Skin epidermis (tissue), 12 donors: ENCODE results near the gene GMFB.
A peak's percentile ranks its signal among the peaks of the same experiment; 100 is the strongest.
"Not testable (repeated sequence)": the region's sequence is repeated elsewhere in the genome, so short reads cannot be mapped to it uniquely, and the experiment has no call there.

Source experiments
- H3K27ac ChIP-seq, 21 experiments: fragments of 200-600 bp; sonication (generic) in 11 of 21; one replicate each; pipeline ENCODE4 v1.5.0; 2020; ENCODE audit warnings: mild to moderate bottlenecking in 3 of 21, inconsistent platforms in 2 of 21, moderate library complexity in 2 of 21
- H3K4me3 ChIP-seq, 7 experiments: fragments of 200-600 bp; sonication (generic) in 2 of 7; one replicate each; pipeline ENCODE4 v1.5.0; 2020; ENCODE audit warnings: inconsistent platforms in 2 of 7, mild to moderate bottlenecking in 2 of 7, moderate library complexity in 1 of 7

GMFB gene

GRCh38 chr14:54467280-54467679, 21.5 kb downstream of the GMFB start:
- H3K27ac ChIP-seq = no peak overlapping the region
- no peak overlapping the region for H3K4me3 ChIP-seq

- H3K4me3 ChIP-seq = no peak overlapping the region
- H3K27ac ChIP-seq = no peak overlapping the region
Measured at GRCh38 chr14:54465654-54466053, 23.1 kb downstream of the GMFB start.

DNA sequence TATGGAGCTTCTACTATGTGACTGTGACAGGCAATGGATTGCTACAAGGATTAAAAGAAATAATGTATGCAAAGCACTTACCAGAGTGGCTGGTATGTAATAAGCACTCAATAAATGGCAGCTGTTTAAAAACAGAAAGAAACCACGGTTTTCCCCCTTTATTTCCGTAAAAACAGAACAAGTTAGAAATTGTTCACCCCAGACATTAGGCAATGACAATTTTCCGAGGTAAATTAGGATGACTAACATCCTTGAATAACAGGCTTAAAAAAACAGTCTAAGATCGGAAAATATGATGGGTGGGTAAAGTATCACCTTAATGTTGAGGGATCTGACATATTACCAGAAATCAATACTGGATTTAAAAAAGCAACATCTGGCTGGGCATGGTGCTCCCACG, 26.7 kb downstream of the GMFB start:
- Histone ChIP-seq H3K27ac (no peak overlapping the region), H3K4me3 (no peak overlapping the region)

GRCh38 chr14:54459106-54459505, 29.7 kb downstream of the GMFB start:
- Histone ChIP-seq H3K4me3 (no peak overlapping the region), H3K27ac (no peak overlapping the region)

- H3K27ac ChIP-seq, H3K4me3 ChIP-seq: not testable (repeated sequence)
Measured at GRCh38 chr14:54458536-54458935, 30.2 kb downstream of the GMFB start.

- Histone ChIP-seq H3K4me3 (no peak overlapping the region), H3K27ac (no peak overlapping the region)
Measured at GRCh38 chr14:54457609-54457996, 31.2 kb downstream of the GMFB start.

GRCh38 chr14:54456820-54457608, 31.8 kb downstream of the GMFB start:
- H3K27ac ChIP-seq, H3K4me3 ChIP-seq: not testable (repeated sequence)

DNA sequence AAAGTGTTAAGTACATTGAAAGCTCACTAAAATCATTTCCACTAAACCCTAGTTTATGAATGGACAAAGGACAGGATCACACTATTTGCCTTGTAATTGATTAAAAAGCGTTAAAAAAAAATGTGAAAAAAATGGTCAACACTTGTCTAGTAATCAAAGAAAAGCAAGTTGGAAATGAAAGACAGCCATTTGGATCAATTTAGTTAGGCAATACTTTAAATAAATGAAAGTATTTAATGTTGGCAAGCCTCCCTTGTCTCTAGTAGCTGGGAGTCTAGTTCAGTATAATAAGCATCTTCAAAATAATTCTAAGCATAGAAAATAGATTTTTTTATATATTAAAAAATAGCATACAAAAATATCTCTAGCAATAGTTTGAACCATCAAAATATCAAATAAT, 33.4 kb downstream of the GMFB start:
- H3K4me3 ChIP-seq = no peak overlapping the region
- no peak overlapping the region for H3K27ac ChIP-seq

DNA sequence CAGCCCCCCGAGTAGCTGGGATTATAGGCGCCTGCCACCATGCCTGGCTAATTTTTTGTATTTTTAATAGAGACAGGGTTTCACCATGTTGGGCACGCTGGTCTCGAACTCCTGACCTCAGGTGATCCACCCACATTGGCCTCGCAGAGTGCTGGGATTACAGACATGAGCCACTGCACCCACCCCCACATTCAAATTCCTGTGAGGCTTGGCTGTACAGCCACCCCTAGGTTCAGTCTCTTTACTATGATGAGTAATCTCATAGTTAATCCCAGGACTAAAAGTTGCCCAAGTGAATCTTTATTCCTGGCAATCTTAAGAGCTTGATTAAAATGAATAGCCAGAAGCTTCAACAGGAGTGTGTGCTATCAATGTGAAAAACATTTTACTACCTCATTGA, 34.8 kb downstream of the GMFB start:
- H3K4me3 ChIP-seq, H3K27ac ChIP-seq: not testable (repeated sequence)

DNA sequence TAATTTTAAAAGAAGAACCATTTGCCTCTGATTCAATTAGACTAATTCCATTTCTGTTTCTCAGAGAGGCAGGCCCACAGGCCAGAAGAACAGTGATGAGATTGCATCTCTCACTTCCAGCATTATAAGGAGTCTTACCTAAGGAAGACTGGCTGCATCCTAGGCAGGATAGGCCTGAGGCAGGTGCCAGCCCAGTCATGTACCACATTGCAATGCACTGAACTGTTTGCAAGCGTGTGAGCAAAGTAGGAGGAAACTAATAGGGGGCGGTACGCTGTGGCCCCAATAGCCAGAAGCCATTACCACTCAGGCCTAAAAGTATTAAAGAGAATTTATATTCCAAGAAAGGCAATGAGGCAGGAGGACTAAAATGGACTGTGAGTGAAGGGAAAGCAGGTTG, 35.5 kb downstream of the GMFB start:
- H3K4me3 ChIP-seq = no peak overlapping the region
- H3K27ac ChIP-seq = no peak overlapping the region

GRCh38 chr14:54451961-54452360, 36.8 kb downstream of the GMFB start:
- no peak overlapping the region for H3K4me3 ChIP-seq
- H3K27ac ChIP-seq = no peak overlapping the region

DNA sequence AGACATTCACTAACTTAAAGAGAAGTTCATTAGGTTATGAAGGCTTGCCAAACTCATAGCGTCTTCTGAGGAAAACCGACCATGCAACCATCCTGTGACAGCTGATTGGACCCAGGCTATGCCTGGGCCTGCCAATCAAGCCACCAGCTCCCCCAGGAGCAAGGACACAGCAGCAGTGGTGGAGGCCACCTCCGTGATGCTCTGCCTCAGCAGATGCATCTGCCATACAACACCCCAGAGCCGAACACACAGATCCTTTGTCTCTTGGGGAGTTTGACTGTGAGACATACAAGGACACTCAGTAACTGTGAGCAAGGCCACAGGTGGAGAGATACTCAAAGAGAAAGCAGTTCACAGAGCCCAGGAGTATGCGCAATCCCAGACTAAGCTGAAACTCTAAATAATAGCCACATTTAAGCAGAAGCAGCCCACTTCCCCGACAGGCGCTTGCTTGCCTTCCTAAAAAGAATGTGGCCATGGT, 37.6 kb downstream of the GMFB start:
- peak overlapping the region in 2 of 21 experiments; percentile 16 to 64 for H3K27ac ChIP-seq
- no peak overlapping the region for H3K4me3 ChIP-seq

GRCh38 chr14:54450535-54450934, 38.2 kb downstream of the GMFB start:
- peak overlapping the region in 4 of 21 experiments; percentile 16 to 64 (median 34) for H3K27ac ChIP-seq
- H3K4me3 ChIP-seq = no peak overlapping the region

DNA sequence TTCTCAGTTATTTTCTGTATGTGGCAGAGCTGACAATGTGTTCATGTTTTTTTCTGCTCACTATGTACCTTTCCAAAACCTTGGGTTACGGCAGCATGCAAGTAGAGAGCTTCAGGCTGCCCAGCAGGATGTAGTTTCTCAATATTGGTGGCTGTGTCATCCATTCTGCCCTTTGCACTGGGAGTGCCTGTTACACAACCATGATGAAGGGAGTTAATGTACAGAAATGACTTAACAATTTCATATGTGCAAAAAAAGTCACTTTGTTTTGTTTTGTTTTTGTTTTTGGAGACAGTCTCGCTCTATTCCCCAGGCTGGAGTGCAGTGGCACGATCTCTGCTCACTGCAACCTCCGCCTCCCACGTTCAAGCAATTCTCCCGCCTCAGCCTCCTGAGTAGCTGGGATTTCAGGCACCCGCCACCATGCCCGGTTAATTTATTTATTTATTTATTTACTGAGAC, 41.5 kb downstream of the GMFB start:
- H3K27ac ChIP-seq = peak overlapping the region in 3 of 21 experiments; percentile 12 to 32 (median 29)

GRCh38 chr14:54446161-54446693, 42.6 kb downstream of the GMFB start:
- Histone ChIP-seq H3K27ac (peak overlapping the region in 6 of 21 experiments; percentile 2 to 60 (median 12)), H3K4me3 (no peak overlapping the region)

More for the DNA sequence above, 41.5 kb downstream of the GMFB start:
- no peak overlapping the region for H3K4me3 ChIP-seq

- Histone ChIP-seq H3K27ac (peak overlapping the region in 2 of 21 experiments; percentile 18 to 39), H3K4me3 (no peak overlapping the region)
Measured at GRCh38 chr14:54444681-54445080, 44.1 kb downstream of the GMFB start.

GRCh38 chr14:54443981-54444380, 44.8 kb downstream of the GMFB start:
- Histone ChIP-seq H3K27ac (peak overlapping the region in 2 of 21 experiments; percentile 18 to 39), H3K4me3 (no peak overlapping the region)

GRCh38 chr14:54442961-54443360, 45.8 kb downstream of the GMFB start:
- H3K4me3 ChIP-seq, H3K27ac ChIP-seq: not testable (repeated sequence)

DNA sequence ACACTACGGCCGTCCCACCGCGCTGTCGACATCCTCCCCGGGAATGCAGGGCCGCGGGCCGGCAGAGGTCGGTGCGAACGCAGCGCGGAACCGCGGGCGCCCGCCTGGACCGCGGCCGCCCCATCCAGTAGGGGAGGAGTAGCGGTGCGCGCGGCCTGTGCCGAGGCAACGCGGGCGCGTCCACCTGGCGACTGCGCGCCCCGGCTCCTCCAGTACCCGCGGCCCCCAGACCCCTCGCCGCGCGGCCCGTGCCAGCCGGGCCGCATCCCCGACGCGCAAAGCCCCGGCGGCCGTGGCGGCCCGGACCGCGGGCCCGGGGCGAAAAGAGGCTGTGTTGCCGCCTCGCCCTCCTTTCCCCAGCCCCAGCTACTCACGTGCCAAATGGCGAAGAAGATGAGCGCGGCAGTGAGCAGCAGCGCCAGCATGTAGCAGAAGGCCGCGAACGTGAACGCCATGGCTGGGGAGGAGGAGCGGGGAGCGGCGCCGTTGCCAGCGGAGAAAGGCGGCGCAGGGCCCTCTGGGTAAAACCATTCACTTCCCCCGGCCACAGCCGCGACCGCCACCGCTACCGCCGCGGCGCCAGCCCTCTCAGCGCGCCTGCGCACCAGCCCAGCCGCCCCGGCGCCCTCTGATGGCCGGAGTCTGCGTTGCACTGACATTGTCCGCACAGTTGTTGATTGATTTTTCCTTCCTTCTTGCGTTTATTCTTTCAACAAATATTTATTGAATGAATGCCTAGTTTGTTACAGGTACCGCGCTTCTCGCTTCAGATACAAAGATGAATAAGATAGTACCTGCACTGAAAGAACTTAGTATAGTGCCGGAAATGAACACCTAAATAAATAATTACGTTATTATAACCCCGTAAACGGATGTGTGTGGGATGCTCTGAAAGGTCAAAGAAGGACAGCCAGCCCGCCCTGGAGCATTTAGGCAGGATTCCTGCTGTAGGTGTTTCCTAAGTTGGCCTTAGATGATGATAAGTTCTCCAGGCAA, 47.6 kb downstream of the GMFB start, which contains the start of gene CNIH1:
Gene CNIH1 (minus strand): TSS at position 502 of the 996 bp plus-strand sequence. CDS start 47 bp downstream, at position 455.
- H3K27ac ChIP-seq = peak within 1 kb of the TSS; percentile 80 to 98 (median 93)
- H3K4me3 ChIP-seq = peak within 1 kb of the TSS; percentile 41 to 83 (median 71)

GRCh38 chr14:54440476-54440872, 48.3 kb downstream of the GMFB start:
- Histone ChIP-seq H3K4me3 (peak overlapping the region; percentile 41 to 83 (median 71)), H3K27ac (peak overlapping the region; percentile 80 to 98 (median 93))
